ENCODE data around the gene NR1H4.

The NR1H4 gene

GRCh38 chr12:100494538-100494937, 20.9 kb downstream of the NR1H4 start:
- Histone ChIP-seq H3K79me2 (ENCODE audit: low read length) (no peaks in the 10 kb centered on the region), H3K9me2 (replicated peaks; ENCODE audit: insufficient read depth, low read length) (no peaks in the 10 kb centered on the region), H3K9ac (ENCODE audit: low read length) (no peak overlapping the region), H3K4me2 (ENCODE audit: low read depth, low read length) (no peak overlapping the region), H3K4me3 (ENCODE audit: low read length) (no peak overlapping the region), H3K27me3 (replicated peaks; ENCODE audit: insufficient read depth, low read length) (no peaks in the 10 kb centered on the region), H2AFZ (ENCODE audit: low read length) (no peak overlapping the region), H3F3A (ENCODE audit: insufficient read depth, low read length) (no peaks in the 10 kb centered on the region), H3K9me3 (replicated peaks; ENCODE audit: insufficient read depth, low read length) (no peaks in the 10 kb centered on the region), H4K20me1 (ENCODE audit: insufficient read depth, low read length) (no peaks in the 10 kb centered on the region), H3K27ac (ENCODE audit: low read length) (no peak overlapping the region), H3K4me1 (ENCODE audit: low read length) (no peaks in the 10 kb centered on the region), H3K36me3 (replicated peaks; ENCODE audit: insufficient read depth, low read length) (no peaks in the 10 kb centered on the region)
- DNase-seq: no peak
- TF ChIP-seq EZH2phosphoT487 (IDR thresholded peaks at IDR 0.05; ENCODE audit: low read length): no peak
- TF ChIP-seq CTCF (IDR thresholded peaks at IDR 0.05; ENCODE audit: low read length): no peak
- no peak for TF ChIP-seq EZH2 (optimal IDR thresholded peaks at IDR 0.05; ENCODE audit: low read depth, low read length)

GRCh38 chr12:100497105-100497795, 23.6 kb downstream of the NR1H4 start:
- no peaks in the 10 kb centered on the region for H3K9me3 ChIP-seq (replicated peaks; ENCODE audit: insufficient read depth, low read length)
- H3K4me2 ChIP-seq (ENCODE audit: low read depth, low read length): no peak overlapping the region
- no peak overlapping the region for H2AFZ ChIP-seq (ENCODE audit: low read length)
- H3K27ac ChIP-seq (ENCODE audit: low read length): no peak overlapping the region
- H4K20me1 ChIP-seq (ENCODE audit: insufficient read depth, low read length): no peaks in the 10 kb centered on the region
- no peaks in the 10 kb centered on the region for H3K9me2 ChIP-seq (replicated peaks; ENCODE audit: insufficient read depth, low read length)
- H3K27me3 ChIP-seq (replicated peaks; ENCODE audit: insufficient read depth, low read length): no peaks in the 10 kb centered on the region
- no peaks in the 10 kb centered on the region for H3K4me1 ChIP-seq (ENCODE audit: low read length)
- H3F3A ChIP-seq (ENCODE audit: insufficient read depth, low read length): no peaks in the 10 kb centered on the region
- TF ChIP-seq CTCF (IDR thresholded peaks at IDR 0.05; ENCODE audit: low read length) (no peak), EZH2phosphoT487 (IDR thresholded peaks at IDR 0.05; ENCODE audit: low read length) (no peak), EZH2 (optimal IDR thresholded peaks at IDR 0.05; ENCODE audit: low read depth, low read length) (no peak)
- DNase-seq: no peak
- H3K36me3 ChIP-seq (replicated peaks; ENCODE audit: insufficient read depth, low read length): no peaks in the 10 kb centered on the region
- H3K79me2 ChIP-seq (ENCODE audit: low read length): no peaks in the 10 kb centered on the region
- no peak overlapping the region for H3K4me3 ChIP-seq (ENCODE audit: low read length)
- H3K9ac ChIP-seq (ENCODE audit: low read length): no peak overlapping the region

GRCh38 chr12:100498141-100498540, 24.5 kb downstream of the NR1H4 start:
- H3F3A ChIP-seq (ENCODE audit: insufficient read depth, low read length): no peaks in the 10 kb centered on the region
- no peak overlapping the region for H2AFZ ChIP-seq (ENCODE audit: low read length)
- no peaks in the 10 kb centered on the region for H3K27me3 ChIP-seq (replicated peaks; ENCODE audit: insufficient read depth, low read length)
- no peaks in the 10 kb centered on the region for H3K4me1 ChIP-seq (ENCODE audit: low read length)
- TF ChIP-seq EZH2phosphoT487 (IDR thresholded peaks at IDR 0.05; ENCODE audit: low read length): no peak
- TF ChIP-seq EZH2 (optimal IDR thresholded peaks at IDR 0.05; ENCODE audit: low read depth, low read length): no peak
- no peak for TF ChIP-seq CTCF (IDR thresholded peaks at IDR 0.05; ENCODE audit: low read length)
- H3K79me2 ChIP-seq (ENCODE audit: low read length): no peaks in the 10 kb centered on the region
- H3K4me3 ChIP-seq (ENCODE audit: low read length): no peak overlapping the region
- no peaks in the 10 kb centered on the region for H3K9me2 ChIP-seq (replicated peaks; ENCODE audit: insufficient read depth, low read length)
- H3K9ac ChIP-seq (ENCODE audit: low read length): no peak overlapping the region
- H3K9me3 ChIP-seq (replicated peaks; ENCODE audit: insufficient read depth, low read length): no peaks in the 10 kb centered on the region
- H3K36me3 ChIP-seq (replicated peaks; ENCODE audit: insufficient read depth, low read length): no peaks in the 10 kb centered on the region
- H4K20me1 ChIP-seq (ENCODE audit: insufficient read depth, low read length): no peaks in the 10 kb centered on the region
- no peak overlapping the region for H3K4me2 ChIP-seq (ENCODE audit: low read depth, low read length)
- no peak overlapping the region for H3K27ac ChIP-seq (ENCODE audit: low read length)
- DNase-seq: no peak
